Measurements from ENCODE around the gene SCRN1.

DNA sequence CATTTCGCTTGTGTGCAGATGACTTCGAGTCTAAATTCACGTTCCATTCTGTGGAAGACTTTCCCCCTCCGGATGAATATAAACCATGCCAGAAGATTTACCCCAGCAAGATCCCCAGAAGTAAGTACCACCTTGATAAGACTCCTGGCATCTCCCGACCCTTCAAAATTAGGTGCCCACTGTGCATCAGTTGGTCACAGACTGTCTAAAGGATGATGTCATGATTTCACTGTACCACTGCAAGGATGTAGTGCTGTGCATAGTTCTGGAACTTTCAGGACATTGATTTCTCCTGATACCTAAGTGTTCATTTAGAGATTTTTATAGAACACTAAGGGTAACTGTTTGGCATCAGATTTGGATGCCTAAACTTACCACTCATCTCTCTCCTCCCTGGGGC is 100.3 kb downstream of the SCRN1 start:
- TF ChIP-seq, protein P1, sequence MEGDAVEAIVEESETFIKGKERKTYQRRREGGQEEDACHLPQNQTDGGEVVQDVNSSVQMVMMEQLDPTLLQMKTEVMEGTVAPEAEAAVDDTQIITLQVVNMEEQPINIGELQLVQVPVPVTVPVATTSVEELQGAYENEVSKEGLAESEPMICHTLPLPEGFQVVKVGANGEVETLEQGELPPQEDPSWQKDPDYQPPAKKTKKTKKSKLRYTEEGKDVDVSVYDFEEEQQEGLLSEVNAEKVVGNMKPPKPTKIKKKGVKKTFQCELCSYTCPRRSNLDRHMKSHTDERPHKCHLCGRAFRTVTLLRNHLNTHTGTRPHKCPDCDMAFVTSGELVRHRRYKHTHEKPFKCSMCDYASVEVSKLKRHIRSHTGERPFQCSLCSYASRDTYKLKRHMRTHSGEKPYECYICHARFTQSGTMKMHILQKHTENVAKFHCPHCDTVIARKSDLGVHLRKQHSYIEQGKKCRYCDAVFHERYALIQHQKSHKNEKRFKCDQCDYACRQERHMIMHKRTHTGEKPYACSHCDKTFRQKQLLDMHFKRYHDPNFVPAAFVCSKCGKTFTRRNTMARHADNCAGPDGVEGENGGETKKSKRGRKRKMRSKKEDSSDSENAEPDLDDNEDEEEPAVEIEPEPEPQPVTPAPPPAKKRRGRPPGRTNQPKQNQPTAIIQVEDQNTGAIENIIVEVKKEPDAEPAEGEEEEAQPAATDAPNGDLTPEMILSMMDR (IDR thresholded peaks at IDR 0.05; ENCODE audit: insufficient read depth, low read length) = no peak
- no peak for TF ChIP-seq POLR2AphosphoS5 (IDR thresholded peaks at IDR 0.05; ENCODE audit: low read depth)
- no peak for TF ChIP-seq GABPA (IDR thresholded peaks at IDR 0.05; ENCODE audit: low read depth)
- TF ChIP-seq, protein P2, sequence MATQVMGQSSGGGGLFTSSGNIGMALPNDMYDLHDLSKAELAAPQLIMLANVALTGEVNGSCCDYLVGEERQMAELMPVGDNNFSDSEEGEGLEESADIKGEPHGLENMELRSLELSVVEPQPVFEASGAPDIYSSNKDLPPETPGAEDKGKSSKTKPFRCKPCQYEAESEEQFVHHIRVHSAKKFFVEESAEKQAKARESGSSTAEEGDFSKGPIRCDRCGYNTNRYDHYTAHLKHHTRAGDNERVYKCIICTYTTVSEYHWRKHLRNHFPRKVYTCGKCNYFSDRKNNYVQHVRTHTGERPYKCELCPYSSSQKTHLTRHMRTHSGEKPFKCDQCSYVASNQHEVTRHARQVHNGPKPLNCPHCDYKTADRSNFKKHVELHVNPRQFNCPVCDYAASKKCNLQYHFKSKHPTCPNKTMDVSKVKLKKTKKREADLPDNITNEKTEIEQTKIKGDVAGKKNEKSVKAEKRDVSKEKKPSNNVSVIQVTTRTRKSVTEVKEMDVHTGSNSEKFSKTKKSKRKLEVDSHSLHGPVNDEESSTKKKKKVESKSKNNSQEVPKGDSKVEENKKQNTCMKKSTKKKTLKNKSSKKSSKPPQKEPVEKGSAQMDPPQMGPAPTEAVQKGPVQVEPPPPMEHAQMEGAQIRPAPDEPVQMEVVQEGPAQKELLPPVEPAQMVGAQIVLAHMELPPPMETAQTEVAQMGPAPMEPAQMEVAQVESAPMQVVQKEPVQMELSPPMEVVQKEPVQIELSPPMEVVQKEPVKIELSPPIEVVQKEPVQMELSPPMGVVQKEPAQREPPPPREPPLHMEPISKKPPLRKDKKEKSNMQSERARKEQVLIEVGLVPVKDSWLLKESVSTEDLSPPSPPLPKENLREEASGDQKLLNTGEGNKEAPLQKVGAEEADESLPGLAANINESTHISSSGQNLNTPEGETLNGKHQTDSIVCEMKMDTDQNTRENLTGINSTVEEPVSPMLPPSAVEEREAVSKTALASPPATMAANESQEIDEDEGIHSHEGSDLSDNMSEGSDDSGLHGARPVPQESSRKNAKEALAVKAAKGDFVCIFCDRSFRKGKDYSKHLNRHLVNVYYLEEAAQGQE (IDR thresholded peaks at IDR 0.05; ENCODE audit: insufficient replicate concordance, low read depth) = no peak
